GM11168 (cell line): ENCODE results near the gene SLC25A12.

ENCODE experiments used
- in situ Hi-C: fragments of 300-500 bp; cut with MboI; formaldehyde crosslinking; loops from one replicate; pipeline ENCODE4 v1.12.0; 2022; ENCODE audit warnings: low sequenced_read_pairs; ENCODE audit not compliant: unreplicated experiment

SLC25A12 gene

DNA sequence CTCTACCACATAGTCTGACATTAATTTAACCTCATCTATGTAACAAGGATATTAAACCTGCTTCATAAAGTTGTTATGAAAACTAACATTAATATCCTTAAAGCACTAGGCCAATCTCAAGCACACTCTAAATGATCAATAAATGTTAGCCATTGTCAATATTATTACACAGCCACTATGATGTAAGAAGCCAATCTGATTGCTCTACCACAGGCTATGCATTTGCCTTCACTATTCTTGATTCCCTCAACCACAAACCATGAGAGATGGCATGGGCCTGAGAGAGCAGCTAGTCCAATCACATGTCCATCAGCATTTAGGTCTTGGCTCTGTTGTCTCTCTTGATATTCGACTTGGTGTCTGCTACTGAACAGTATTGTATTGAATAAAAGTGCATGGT lies 4.2 kb downstream of the SLC25A12 start:
- in situ Hi-C loops, result no loop called here

DNA sequence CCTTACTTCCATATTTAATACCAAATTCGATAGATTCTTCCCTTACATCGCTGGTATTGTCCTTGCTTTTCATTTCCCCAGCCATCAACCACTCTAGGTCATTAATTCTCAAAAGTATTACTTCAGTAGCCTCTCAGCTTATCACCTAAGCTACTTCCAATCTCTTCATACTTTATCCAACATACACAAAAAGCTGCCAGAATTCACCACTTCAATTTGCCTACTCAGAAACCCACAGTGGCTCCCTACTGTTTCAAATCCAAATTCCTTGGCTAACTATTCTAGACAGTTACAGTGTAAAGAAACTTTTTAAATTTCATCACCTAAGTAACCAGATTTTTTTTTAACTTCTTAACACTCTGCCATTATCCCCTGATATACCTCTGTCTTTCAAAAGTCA lies 4.7 kb downstream of the SLC25A12 start:
- in situ Hi-C loops, result no loop called here

DNA sequence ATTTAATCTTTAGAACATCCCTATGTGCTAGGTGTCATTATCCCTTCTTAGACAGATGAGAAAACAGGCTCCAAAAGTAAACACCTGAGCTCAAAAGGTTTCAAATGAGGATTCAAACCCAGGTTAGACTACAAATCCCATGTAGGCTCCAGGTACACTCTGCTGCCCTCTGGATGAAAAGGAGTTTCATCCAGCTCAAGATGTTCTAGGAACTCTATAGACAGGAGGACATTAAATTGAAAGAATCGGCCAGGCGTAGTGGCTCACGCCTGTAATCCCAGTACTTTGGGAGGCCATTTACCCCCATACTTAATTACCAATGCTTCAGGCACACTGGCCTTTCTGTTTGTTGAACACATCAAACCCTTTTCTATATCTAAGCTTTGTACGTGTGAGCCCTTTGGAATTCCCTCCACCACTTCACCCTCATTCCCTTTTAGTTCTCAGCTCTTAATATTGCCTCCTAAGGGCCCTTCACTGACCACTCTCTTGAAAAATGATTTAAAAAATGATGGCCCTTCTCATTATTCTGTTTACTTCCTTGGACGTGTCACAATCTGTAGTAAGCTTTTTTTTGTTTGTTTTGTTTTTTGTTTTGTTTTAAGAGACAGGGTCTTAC lies 10.7 kb downstream of the SLC25A12 start:
- in situ Hi-C loops, result no loop called here

DNA sequence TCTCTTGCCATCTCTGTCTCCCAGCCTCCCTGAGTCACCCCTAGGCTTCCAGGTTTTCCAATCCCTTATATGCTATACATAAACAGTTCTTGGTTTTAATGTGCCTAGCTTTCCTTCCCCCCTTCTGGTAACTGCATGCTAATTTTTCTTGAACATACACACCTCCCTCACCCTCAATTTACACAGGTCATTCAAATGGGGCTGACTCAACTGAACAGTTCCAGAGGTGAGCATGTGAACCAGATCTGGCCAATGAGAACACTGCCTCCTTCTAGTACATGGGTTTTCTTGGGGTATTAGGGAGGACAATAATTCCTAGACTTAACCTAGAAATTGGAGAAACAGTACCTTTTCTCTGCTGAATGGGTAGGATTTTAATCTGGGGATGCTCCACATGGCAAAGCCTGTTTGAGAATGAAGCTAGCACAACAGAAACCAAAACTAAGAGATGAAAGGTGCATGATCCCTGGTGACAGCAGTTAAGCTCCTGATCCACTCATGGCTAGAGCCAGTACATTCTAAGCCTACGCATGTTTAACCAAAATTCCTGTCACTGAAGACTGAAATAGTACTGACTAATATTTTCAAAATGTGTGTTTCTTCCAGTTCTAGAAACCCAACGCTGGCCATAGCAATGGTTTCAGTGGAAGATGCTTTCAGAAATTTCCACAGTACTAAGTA lies 11.8 kb downstream of the SLC25A12 start:
- in situ Hi-C loops, result no loop called here

DNA sequence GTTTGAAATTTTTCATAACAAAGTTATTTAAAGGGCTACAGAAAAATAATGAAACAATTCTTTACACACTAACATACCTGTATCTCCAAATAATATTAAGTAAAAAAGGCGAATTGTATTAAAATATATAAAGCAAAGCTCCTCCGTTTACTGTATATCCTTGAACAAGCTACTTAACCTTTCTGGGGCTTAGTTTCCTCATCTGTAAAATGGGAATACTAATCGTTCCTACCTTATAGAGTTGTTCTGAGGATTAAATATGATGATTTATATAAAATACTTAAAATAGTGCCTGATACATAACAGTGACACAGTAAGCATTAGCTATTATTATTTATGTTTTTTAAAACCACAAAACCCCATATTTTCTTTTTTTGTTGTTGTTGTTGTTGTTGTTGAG lies 13.3 kb downstream of the SLC25A12 start:
- in situ Hi-C loops, result no loop called here

DNA sequence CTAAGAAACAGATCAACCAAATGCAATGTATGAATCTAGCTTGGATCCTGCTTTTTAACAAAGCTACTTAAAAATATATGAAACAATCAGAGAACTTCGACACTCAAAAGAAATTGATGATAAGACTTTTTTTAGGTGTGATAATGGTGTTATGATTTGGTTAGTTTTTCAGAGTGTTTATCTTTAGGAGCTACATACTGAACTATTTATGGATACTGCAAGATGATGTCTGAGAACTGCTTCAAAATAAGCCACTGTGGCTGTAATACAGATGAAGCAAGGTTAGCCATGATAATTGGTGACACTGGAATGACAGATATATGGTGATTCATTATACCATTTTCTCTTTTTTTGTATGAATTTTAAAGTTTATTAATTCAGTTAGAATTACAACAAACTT lies 14.2 kb downstream of the SLC25A12 start:
- in situ Hi-C loops, result no loop called here

DNA sequence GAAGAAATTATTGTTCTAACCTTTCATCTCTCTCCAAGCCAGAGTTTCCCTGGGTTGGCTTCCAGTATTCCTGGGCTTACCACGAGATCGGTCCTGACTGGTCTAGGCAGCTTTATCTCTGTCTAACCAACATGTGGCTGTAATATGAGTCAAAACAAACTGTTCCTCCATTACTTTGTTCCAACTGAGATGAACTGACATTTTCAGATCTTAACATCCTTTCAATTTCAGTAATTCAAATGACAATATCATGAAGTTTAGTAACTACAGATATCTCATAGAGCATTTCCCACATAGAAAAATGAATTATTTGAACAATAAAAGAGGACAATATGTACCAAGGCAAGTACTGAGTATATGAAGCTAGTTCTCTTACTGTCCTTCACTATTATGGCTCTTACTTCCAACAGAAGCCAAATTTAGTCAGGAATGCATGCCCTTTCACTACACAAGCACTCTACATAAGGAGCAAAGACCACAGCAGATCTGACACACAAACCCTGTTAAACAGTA lies 15.5 kb downstream of the SLC25A12 start:
- in situ Hi-C loops, result no loop called here

DNA sequence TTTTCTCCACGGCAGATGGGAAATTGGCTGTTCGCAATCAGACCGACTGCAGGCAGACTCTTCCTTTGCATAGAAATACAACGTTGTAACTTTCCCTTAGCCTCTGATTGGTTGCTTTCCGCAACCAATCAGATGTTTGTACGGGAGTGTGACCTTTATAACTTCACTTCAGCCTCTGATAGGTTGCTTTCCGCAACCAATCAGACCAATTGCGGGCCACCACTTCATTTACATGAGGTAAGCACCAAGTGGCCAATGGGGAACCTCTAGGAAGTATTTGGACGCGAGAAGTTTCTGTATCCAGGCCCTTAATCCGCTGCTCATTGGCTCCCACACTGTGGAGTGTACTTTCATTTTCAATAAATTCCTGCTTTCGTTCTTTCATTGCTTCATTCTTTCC lies 19.1 kb downstream of the SLC25A12 start:
- in situ Hi-C loops, result no loop called here

DNA sequence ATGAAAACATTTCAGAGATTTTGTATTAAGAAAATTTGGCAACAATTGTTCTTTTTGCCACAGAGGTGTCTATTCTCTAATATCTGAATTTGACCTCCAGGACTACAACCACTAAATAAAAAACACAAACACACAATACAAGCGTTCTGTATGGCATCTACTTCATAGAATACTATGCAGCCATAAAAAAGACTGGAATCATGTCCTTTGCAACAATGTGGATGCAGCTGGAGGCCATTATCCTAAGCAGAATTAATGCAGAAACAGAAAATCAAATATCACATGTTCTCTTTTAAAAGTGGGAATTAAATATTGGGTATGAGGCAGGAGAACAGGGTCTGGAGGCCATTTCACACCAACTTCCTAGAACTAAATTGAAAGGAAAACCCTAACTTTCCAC lies 19.5 kb downstream of the SLC25A12 start:
- in situ Hi-C loops, result no loop called here

DNA sequence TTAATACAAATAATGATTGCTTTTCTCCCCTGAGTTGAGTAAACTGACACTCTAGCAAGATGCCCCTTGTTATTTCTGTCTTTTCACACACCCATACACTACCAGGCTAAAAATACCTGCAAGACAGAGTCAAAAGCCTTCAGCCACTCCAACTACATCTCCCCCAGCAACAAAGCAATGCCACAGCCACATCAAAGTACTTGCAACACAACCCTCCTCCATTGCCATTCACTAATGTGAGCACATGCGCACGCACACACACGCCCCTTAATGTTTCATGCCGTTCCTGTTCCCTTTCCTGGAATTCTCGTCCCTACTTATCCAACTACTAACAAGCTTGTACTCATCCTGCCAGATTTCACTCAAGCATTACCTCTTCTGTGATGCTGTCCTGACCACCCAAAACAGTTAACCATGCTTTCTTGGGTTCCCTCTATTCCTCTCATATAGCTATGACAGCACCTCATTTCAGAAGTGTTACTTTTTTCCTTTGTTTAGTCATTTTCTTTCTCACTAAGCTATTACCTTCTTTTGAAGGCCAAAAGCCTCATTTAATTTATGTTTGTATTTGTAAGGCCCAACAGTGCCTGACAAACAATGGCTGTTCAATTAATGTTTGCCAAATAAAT lies 29.6 kb downstream of the SLC25A12 start:
- in situ Hi-C loops, result no loop called here

DNA sequence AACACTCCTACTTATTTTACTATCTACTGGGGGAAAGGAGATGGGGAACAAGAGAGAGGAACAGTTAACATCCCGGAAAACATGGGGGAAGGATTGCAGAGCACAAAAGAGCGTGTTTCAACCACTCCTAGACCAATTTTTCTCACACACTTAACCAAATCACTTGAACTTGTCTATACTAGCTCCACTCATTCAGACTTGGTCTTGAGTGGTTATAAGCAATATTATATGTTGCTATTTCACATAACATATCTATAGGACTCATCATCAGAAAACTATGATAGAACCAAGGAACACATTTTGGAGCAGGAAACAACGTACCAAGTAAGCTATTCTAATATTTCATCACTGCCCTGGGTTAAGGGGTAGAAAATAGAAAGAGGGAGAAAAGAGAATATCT lies 31.5 kb downstream of the SLC25A12 start:
- in situ Hi-C loops, result no loop called here

DNA sequence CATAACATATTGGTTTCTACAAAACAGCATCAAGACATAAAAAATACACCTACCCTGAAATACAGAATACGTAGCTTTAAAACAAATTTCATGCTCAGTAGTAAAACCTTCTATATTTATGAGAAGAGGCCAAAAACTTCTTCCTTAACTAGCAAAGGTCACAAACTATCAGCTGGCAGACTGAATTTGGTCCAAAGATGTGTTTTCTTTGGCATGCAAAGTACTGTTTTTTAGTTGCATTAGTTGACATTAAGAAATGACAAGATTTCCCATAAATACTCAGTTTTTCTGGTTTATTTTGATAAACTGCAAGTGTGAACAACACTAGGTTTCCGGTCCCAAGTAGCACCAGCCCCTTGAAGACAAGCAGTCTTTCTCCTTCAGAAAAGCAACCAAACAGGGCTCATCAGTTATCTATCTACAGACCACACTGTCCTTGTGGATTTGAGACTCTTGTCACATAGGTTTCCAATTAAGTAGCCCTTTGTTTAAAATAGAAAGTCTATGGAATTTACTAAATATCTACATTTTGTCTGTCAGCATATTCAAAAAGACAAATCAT lies 35.6 kb downstream of the SLC25A12 start:
- in situ Hi-C loops, result no loop called here

DNA sequence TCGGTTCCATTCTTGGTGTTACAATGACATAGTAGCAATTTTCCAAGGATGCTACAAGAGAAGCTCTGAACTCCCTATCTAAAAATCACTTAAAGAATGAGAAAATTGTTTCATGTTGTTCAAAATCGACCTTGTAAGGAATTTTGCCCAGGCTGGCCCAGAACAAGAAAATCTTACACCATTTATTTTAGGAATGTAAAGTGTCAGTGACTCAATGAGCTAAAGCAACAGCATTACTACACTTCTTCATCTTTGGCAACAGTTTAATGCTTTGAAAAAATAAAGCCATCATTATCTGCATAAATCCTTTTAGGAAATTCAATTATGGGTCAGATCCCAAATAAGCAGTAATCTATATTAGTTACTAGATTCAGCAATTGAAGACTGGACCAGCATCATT lies 38.6 kb downstream of the SLC25A12 start:
- in situ Hi-C loops, result no loop called here

DNA sequence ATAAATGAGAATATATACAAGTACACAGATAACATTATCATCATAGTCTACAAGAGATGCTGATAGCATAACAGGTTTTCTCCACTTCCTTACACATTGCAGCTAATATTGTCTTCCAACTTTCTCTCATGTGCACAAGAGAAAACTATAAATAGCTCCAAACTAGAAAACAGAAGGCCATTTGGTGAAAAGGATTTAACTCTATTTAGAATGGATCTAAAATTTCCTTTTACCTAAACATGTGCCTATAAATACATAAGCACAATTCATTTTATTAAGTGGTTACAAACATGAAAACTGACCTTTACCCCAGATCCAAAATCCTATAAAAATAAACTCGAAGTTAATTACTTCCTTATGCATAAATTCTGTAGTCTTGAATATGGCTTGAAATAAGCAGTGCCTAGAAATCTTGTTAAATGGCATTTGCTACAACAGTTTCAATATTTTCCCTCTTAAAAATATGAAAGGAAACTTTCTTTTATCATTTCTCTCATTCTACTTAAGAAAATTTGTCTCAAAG lies 41.6 kb downstream of the SLC25A12 start:
- in situ Hi-C loops, result no loop called here

DNA sequence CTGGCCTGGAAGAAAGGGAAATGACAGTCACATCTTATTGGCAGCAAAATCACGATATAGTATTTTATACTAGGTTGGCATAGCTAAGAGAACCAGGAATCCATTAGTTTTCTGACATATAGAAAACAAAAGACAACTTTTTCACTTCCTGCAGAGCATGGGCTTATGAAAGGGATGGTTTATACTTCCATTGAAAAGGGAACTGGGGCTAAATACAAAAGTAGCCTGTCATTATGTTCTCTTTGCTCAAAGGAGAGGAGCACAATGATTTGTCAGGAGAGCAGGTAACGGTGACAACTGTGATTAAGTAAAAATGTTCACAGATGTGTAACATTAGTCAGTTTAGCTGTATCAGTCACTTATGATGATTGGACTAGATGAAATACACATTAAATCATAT lies 46.4 kb downstream of the SLC25A12 start:
- in situ Hi-C loops, result no loop called here

DNA sequence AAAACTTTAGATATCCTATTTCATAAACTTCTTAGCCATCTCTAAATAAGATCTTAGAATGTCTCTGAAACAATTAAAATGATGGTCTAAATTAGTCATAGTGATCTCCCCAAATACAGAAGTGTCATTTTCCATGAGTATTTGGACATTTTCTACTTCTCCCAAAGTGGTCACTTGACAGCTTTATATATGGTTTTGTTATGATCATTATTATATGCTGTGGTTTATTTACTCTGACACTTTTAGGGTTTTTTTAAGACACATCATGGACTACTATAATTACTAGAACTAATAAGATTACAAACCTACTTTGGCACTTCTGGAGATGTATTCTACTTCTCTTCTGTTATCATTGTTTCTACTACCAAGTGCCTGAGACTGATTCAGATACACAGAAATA lies 47.1 kb downstream of the SLC25A12 start:
- in situ Hi-C loops, result no loop called here

DNA sequence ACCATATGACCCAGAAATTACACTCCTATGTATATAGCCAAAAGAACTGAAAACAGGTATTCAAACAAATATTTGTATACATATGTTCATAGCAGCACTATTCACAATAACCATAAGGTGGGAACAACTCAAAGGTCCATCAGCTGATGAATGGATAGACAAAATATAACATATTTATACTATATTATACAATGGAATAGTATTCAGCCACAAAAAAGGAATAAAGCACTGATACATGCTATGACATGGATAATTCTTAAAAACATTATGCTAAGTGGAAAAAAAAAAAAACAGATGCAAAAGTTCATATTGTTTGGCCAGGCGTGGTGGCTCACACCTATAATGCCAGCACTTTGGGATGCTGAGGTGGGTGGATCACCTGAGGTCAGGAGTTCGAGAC lies 52.0 kb downstream of the SLC25A12 start:
- in situ Hi-C loops, result no loop called here

DNA sequence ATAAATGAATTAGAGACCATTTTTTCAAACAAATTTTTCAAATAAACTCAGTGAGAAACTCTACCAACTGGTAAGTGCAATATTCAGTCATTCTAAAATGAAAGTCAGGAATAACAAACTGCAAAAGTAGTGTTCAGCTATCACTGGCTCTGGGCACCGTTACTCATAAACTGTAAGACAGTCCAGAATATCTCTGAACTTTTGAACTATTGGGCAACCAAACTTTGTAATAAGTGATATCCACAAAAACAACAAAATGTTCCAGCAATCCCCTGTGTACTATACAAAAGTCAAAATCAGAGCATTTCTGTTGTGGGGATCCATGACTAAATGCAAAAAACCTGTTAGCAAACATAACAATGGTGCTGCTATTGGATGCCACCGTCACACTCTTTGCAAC lies 56.3 kb downstream of the SLC25A12 start:
- in situ Hi-C loops, result no loop called here

DNA sequence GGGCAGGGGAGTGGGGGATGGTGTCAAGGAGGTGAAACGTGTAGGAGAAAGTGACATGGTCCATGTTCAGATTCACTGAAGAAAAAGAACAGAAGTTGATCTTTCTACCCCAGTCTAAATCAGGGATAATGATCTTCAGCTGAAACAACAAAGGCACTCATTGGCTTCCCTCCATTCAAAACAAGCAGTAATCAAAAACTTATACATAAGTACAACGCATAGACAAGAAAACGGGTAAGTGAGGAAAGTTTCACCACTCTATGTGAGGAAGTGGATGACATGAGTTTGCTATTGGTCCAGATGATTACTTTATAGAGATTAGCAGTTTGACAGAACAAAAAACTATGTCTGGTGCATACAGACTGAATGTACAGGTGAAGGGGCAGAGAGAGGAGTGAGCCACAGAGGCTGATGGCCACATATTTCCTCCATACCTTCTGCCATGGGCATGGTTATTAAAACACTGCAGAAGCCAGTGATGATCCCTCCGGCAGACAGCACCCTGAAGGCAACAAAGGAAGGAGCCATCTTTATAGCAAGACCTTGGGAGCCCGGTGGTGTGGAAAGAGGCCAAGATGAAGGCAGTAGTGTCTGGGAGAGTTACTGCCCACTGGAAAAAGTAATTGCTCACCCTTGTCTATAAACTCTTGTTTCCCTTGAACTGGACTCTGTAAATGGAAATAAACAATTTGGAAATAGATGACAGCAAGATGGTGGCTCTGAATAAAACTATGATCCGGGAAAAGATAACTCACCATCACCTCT lies 57.7 kb downstream of the SLC25A12 start:
- in situ Hi-C loops, result no loop called here

DNA sequence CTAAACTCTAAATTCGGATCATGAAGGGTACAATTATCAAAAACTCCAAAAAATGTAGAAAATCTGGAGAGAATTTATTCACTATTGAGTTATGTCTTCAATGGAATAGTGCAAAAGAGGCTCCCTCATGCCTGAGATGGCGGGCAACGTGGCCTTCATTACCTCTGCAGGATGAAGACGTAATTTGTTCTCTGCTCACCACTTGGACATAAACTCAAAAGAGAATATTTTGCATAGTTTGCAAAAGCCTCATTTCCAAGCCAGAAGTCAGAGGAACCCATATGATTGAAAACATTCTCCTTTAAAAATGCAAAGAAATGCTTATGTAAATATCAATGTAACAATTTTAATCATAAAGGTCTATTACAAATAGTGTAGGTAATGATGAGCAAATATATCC lies 58.7 kb downstream of the SLC25A12 start:
- in situ Hi-C loops, result no loop called here
